Activated CD4-positive, alpha-beta T cell treated with anti-CD3 and anti-CD28 coated beads, Interleukin-2, amount 50 U/mL, for 24 hours (primary cell): ENCODE measurements around the gene SLC27A5.
A peak's percentile ranks its signal among the peaks of the same experiment; 100 is the strongest.
"Not testable (repeated sequence)": the region's sequence is repeated elsewhere in the genome, so short reads cannot be mapped to it uniquely, and the experiment has no call there.

Experiments
- DNase-seq, 2 donors: peaks; one replicate each; pipeline ENCODE4 v3.0.0-alpha.2; 2020; ENCODE audit warnings: low read depth in 1 of 2, low spot score in 1 of 2

Gene SLC27A5

GRCh38 chr19:58470837-58471543, 40.8 kb downstream of the SLC27A5 start:
- not testable (repeated sequence) for DNase-seq

GRCh38 chr19:58469241-58470013, 42.4 kb downstream of the SLC27A5 start:
- no peak for DNase-seq

DNA sequence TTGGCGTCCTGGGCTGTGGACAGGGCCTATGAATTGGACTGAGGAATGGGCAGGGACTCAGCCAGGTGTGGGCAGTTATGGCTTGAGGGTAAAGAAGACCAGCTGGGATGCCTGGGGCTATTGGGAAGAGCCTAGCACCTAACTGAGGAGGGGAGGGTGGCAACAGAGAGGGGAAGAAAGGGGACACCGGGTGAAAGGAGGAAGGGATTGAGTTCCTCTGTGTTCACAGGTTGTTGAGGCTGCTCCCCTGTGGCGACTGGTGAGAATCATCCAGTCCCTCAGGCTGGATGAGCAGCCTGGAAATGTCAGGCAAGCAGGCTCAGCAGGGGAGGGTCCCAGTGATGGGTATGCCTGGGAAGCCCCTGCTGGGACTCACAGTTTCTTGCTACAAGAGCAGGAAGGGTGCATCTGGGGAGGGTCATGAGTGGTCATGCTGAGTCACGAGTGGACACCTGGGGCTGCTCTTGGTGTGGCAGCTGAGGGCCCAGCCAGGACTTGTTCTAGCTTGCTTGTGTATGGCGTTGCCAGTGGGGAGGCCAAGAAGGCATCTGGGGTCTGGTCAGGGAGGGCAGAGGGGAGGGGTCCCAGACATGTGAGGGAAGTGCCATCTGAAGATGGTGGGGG, 43.5 kb downstream of the SLC27A5 start:
- no peak for DNase-seq

DNA sequence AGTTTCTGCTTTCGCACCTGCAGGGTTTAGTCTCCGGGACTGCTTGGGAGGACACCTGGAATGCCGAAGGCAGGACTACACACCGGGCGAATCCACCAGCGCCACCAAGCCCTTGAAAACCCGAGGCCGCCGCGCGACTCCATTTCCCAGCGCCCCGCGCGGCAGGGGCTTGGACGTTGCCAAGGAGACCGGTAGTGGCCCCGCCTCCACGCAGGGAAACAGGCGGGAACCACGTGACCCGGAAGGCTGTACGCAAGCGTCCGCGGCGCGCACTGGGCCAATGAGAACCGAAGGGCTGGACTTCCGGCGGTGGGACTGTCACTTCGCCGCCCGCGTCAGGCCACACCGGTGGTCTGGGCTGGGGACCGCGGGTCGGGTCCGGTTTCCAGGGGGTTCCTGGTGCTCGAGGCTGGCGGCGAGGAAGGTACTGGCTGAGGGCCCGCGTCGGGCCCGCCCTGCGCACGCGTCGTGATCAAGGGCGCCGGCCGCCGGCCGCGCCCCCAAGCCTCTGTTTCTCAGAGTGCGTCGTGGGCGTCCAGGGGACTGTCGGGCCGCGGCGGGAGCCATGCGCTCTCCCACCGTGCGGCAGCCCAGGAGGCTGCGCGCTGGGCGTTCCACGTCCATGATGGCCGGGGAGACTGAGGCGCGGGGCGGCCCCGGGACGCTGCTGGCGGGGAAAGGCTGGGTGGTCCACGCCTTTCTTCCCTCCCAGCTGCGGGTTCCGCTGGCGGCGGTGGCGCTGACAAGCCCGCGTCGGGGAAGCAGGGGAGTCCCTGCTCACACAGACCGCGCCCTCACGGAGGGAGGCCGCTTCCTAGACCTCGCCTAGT, 44.8 kb downstream of the SLC27A5 start, which contains the start of gene ZNF324:
Gene ZNF324, plus strand, starts transcription at position 321 of the 830 bp plus-strand sequence. CDS start 2,106 bp downstream, outside the sequence.
- DNase-seq: peak; percentile 90 to 96

GRCh38 chr19:58466089-58466759, 45.6 kb downstream of the SLC27A5 start:
- DNase-seq: no peak

DNA sequence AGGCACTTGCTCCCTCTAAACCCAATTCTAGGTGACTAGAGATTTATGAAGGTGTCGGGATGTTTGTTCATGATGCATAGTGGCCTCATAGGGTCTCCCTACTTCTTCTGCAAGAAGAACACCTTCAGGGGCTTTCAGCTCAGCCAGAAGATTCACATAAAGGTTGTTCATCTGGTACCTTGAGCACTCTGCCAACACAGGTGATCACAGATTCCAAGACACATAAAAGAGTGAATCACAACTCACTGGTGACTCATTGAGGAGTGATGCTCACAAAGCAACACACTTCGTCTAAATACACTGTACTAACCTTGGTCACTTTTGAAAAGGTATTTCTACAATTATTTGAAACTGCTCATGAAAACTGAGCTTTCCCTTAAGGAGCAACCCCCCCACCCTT, 51.8 kb downstream of the SLC27A5 start:
- DNase-seq: no peak

DNA sequence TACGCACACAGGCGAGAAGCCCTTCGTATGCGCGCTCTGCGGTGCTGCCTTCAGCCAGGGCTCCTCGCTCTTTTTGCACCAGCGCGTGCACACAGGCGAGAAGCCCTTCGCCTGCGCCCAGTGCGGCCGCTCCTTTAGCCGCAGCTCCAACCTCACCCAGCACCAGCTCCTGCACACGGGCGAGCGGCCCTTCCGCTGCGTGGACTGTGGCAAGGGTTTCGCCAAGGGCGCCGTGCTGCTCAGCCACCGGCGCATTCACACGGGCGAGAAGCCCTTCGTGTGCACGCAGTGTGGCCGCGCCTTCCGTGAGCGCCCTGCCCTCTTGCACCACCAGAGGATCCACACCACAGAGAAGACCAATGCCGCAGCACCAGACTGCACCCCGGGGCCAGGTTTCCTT, 55.7 kb downstream of the SLC27A5 start:
- DNase-seq: no peak

GRCh38 chr19:58455306-58455705, 56.5 kb downstream of the SLC27A5 start:
- DNase-seq: no peak

DNA sequence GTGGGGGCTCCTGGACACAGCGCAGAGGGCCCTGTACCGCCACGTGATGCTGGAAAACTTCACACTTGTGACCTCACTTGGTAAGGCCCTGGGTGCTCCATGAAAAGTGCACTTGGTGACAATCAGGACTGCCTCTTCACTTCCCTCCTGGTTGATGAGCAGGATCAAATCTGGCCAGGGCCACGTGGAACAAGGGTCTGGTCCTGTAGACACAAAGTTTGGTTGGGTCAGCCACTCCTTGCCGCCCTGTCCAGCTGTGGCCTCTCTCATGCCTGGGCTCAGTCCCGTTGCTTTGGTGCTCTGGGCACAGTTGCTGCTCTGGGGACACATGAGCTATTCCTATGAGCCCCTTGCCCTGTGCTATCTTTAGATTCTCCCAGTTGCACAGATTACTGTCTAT, 58.0 kb downstream of the SLC27A5 start:
- no peak for DNase-seq

- peak; percentile 89 to 95 for DNase-seq
Measured at GRCh38 chr19:58451358-58452101, 60.3 kb downstream of the SLC27A5 start, which contains the start of gene ZNF324B. Gene ZNF324B (plus strand): TSS chr19:58451622. CDS start chr19:58453702, 2,080 bp downstream.

DNA sequence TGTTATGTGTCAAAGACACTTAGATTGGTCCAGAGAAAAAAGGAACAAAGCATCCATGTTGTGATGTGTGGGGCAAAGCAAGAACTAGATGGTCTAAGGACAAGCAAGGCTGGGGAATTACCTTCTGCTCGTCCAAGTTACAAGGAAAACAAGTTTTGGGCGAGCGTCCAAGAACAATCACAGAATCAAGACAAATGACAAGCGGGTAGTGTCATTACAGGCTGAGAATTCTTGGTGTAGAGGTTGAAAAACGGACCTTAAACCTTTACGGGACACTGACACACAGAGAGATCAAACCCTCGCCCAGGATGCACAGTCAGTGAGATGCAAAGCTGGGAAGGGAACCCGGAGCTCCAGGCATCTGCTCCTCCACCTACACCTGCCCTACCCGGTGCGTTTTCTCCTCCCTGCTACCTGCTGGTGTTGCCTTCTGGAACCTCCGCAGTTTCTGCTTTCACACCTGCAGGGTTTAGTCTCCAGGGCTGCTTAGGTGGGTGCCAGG, 60.9 kb downstream of the SLC27A5 start:
- no peak for DNase-seq

GRCh38 chr19:58449980-58450379, 61.8 kb downstream of the SLC27A5 start:
- not testable (repeated sequence) for DNase-seq

- not testable (repeated sequence) for DNase-seq
Measured at GRCh38 chr19:58448860-58449259, 62.9 kb downstream of the SLC27A5 start.
